ENCODE measurements around the gene PCGF2. TPM values are rescaled to one million over a fixed set of nuclear protein-coding genes. Genes with fewer than 3 reads are reported as not detected.

PCGF2 gene
- polyA plus RNA-seq, 4 donors, result 7.6 to 30.2 (median 23.2) TPM

- no peak for FAIRE-seq
- 75 to 91% (median 81%) methylated on average over 7 to 9 of the region's 9 CpGs for WGBS, 3 donors
These were observed 32.8 kb downstream of the PCGF2 start for GRCh38 chr17:38715216-38715943.

GRCh38 chr17:38713456-38714075 is 34.6 kb downstream of the PCGF2 start:
- WGBS, 3 donors, result 68 to 76% (median 74%) methylated on average over 11 of the region's 11 CpGs
- DNase-seq, result no peak
- FAIRE-seq, result no peak
- Histone ChIP-seq H3K4me1 (ENCODE audit: control insufficient read depth in 3 of 3, insufficient read depth in 2 of 3, low read depth in 1 of 3, low read length in 2 of 3) (peaks cover 0 to 4% (median 2%) of the 10 kb centered on the region in 3 donors), H3K27ac (ENCODE audit: low read depth in 1 of 3, low read length in 2 of 3) (no peak overlapping the region), H3K36me3 (ENCODE audit: control insufficient read depth in 3 of 3, insufficient read depth in 2 of 3, low read depth in 1 of 3, low read length in 3 of 3) (peaks cover 2 to 98% (median 18%) of the 10 kb centered on the region in 3 donors), H3K4me3 (ENCODE audit: low read depth in 1 of 3, low read length in 3 of 3) (no peak overlapping the region), H3K27me3 (ENCODE audit: control insufficient read depth in 3 of 3, insufficient read depth in 3 of 3, low read length in 3 of 3) (no peaks in the 10 kb centered on the region), H3K9me3 (ENCODE audit: control insufficient read depth in 2 of 2, insufficient read depth in 1 of 2, low read depth in 1 of 2, low read length in 1 of 2) (no peaks in the 10 kb centered on the region)

More at GRCh38 chr17:38715216-38715943, 32.8 kb downstream of the PCGF2 start:
- H3K27me3 ChIP-seq (ENCODE audit: control insufficient read depth in 3 of 3, insufficient read depth in 3 of 3, low read length in 3 of 3), result no peaks in the 10 kb centered on the region
- DNase-seq, result no peak
- peaks cover 2 to 95% (median 18%) of the 10 kb centered on the region in 3 donors for H3K36me3 ChIP-seq (ENCODE audit: control insufficient read depth in 3 of 3, insufficient read depth in 2 of 3, low read depth in 1 of 3, low read length in 3 of 3)
- peaks cover 2 to 16% (median 6%) of the 10 kb centered on the region in 3 donors for H3K4me1 ChIP-seq (ENCODE audit: control insufficient read depth in 3 of 3, insufficient read depth in 2 of 3, low read depth in 1 of 3, low read length in 2 of 3)
- H3K27ac ChIP-seq (ENCODE audit: low read depth in 1 of 3, low read length in 2 of 3), result no peak overlapping the region
- no peaks in the 10 kb centered on the region for H3K9me3 ChIP-seq (ENCODE audit: control insufficient read depth in 2 of 2, insufficient read depth in 1 of 2, low read depth in 1 of 2, low read length in 1 of 2)
- H3K4me3 ChIP-seq (ENCODE audit: low read depth in 1 of 3, low read length in 3 of 3), result no peak overlapping the region

GRCh38 chr17:38712593-38712992 is 35.5 kb downstream of the PCGF2 start:
- DNase-seq (no peak), FAIRE-seq (no peak)
- 94 to 95% (median 94%) methylated on average over 8 to 10 of the region's 10 CpGs for WGBS, 3 donors
- Histone ChIP-seq H3K36me3 (ENCODE audit: control insufficient read depth in 3 of 3, insufficient read depth in 2 of 3, low read depth in 1 of 3, low read length in 3 of 3) (peaks cover 0 to 99% (median 18%) of the 10 kb centered on the region in 3 donors), H3K9me3 (ENCODE audit: control insufficient read depth in 2 of 2, insufficient read depth in 1 of 2, low read depth in 1 of 2, low read length in 1 of 2) (no peaks in the 10 kb centered on the region), H3K27me3 (ENCODE audit: control insufficient read depth in 3 of 3, insufficient read depth in 3 of 3, low read length in 3 of 3) (no peaks in the 10 kb centered on the region), H3K4me1 (ENCODE audit: control insufficient read depth in 3 of 3, insufficient read depth in 2 of 3, low read depth in 1 of 3, low read length in 2 of 3) (no peaks in the 10 kb centered on the region), H3K4me3 (ENCODE audit: low read depth in 1 of 3, low read length in 3 of 3) (no peak overlapping the region), H3K27ac (ENCODE audit: low read depth in 1 of 3, low read length in 2 of 3) (no peak overlapping the region)

GRCh38 chr17:38711792-38712571 is 36.2 kb downstream of the PCGF2 start:
- peaks cover 0 to 98% (median 16%) of the 10 kb centered on the region in 3 donors for H3K36me3 ChIP-seq (ENCODE audit: control insufficient read depth in 3 of 3, insufficient read depth in 2 of 3, low read depth in 1 of 3, low read length in 3 of 3)

GRCh38 chr17:38710985-38711384 is 37.2 kb downstream of the PCGF2 start:
- 75 to 85% (median 83%) methylated on average over 5 of the region's 5 CpGs for WGBS, 3 donors
- no peak for DNase-seq
- FAIRE-seq, result no peak
- no peak overlapping the region for H3K4me3 ChIP-seq (ENCODE audit: low read depth in 1 of 3, low read length in 3 of 3)
- H3K27ac ChIP-seq (ENCODE audit: low read depth in 1 of 3, low read length in 2 of 3), result no peak overlapping the region
- H3K4me1 ChIP-seq (ENCODE audit: control insufficient read depth in 3 of 3, insufficient read depth in 2 of 3, low read depth in 1 of 3, low read length in 2 of 3), result no peaks in the 10 kb centered on the region
- peaks cover 0 to 88% (median 13%) of the 10 kb centered on the region in 3 donors for H3K36me3 ChIP-seq (ENCODE audit: control insufficient read depth in 3 of 3, insufficient read depth in 2 of 3, low read depth in 1 of 3, low read length in 3 of 3)
- no peaks in the 10 kb centered on the region for H3K9me3 ChIP-seq (ENCODE audit: control insufficient read depth in 2 of 2, insufficient read depth in 1 of 2, low read depth in 1 of 2, low read length in 1 of 2)
- no peaks in the 10 kb centered on the region for H3K27me3 ChIP-seq (ENCODE audit: control insufficient read depth in 3 of 3, insufficient read depth in 3 of 3, low read length in 3 of 3)

More at GRCh38 chr17:38711792-38712571, 36.2 kb downstream of the PCGF2 start:
- Histone ChIP-seq H3K27ac (ENCODE audit: low read depth in 1 of 3, low read length in 2 of 3) (no peak overlapping the region), H3K27me3 (ENCODE audit: control insufficient read depth in 3 of 3, insufficient read depth in 3 of 3, low read length in 3 of 3) (no peaks in the 10 kb centered on the region), H3K4me1 (ENCODE audit: control insufficient read depth in 3 of 3, insufficient read depth in 2 of 3, low read depth in 1 of 3, low read length in 2 of 3) (no peaks in the 10 kb centered on the region), H3K9me3 (ENCODE audit: control insufficient read depth in 2 of 2, insufficient read depth in 1 of 2, low read depth in 1 of 2, low read length in 1 of 2) (no peaks in the 10 kb centered on the region), H3K4me3 (ENCODE audit: low read depth in 1 of 3, low read length in 3 of 3) (no peak overlapping the region)
- DNase-seq (no peak), FAIRE-seq (no peak)
- WGBS, 3 donors, result 78 to 84% (median 81%) methylated on average over 26 of the region's 26 CpGs

GRCh38 chr17:38710604-38710962 is 37.6 kb downstream of the PCGF2 start:
- FAIRE-seq, result no peak
- WGBS, 3 donors, result 90 to 96% (median 94%) methylated on average over 3 of the region's 3 CpGs

GRCh38 chr17:38709864-38710603 is 38.1 kb downstream of the PCGF2 start:
- no peak for FAIRE-seq
- Histone ChIP-seq H3K4me1 (ENCODE audit: control insufficient read depth in 3 of 3, insufficient read depth in 2 of 3, low read depth in 1 of 3, low read length in 2 of 3) (no peaks in the 10 kb centered on the region), H3K27ac (ENCODE audit: low read depth in 1 of 3, low read length in 2 of 3) (no peak overlapping the region), H3K9me3 (ENCODE audit: control insufficient read depth in 2 of 2, insufficient read depth in 1 of 2, low read depth in 1 of 2, low read length in 1 of 2) (no peaks in the 10 kb centered on the region), H3K36me3 (ENCODE audit: control insufficient read depth in 3 of 3, insufficient read depth in 2 of 3, low read depth in 1 of 3, low read length in 3 of 3) (peaks cover 0 to 78% (median 13%) of the 10 kb centered on the region in 3 donors), H3K4me3 (ENCODE audit: low read depth in 1 of 3, low read length in 3 of 3) (no peak overlapping the region), H3K27me3 (ENCODE audit: control insufficient read depth in 3 of 3, insufficient read depth in 3 of 3, low read length in 3 of 3) (no peaks in the 10 kb centered on the region)
- WGBS, 3 donors, result 76 to 78% (median 77%) methylated on average over 13 of the region's 13 CpGs
- DNase-seq, result no peak

More at GRCh38 chr17:38710604-38710962, 37.6 kb downstream of the PCGF2 start:
- Histone ChIP-seq H3K27ac (ENCODE audit: low read depth in 1 of 3, low read length in 2 of 3) (no peak overlapping the region), H3K36me3 (ENCODE audit: control insufficient read depth in 3 of 3, insufficient read depth in 2 of 3, low read depth in 1 of 3, low read length in 3 of 3) (peaks cover 0 to 84% (median 13%) of the 10 kb centered on the region in 3 donors), H3K27me3 (ENCODE audit: control insufficient read depth in 3 of 3, insufficient read depth in 3 of 3, low read length in 3 of 3) (no peaks in the 10 kb centered on the region), H3K9me3 (ENCODE audit: control insufficient read depth in 2 of 2, insufficient read depth in 1 of 2, low read depth in 1 of 2, low read length in 1 of 2) (no peaks in the 10 kb centered on the region), H3K4me1 (ENCODE audit: control insufficient read depth in 3 of 3, insufficient read depth in 2 of 3, low read depth in 1 of 3, low read length in 2 of 3) (no peaks in the 10 kb centered on the region), H3K4me3 (ENCODE audit: low read depth in 1 of 3, low read length in 3 of 3) (no peak overlapping the region)
- no peak for DNase-seq
